Mucosa of gallbladder (tissue), 1 donor: Measurements from ENCODE around the gene TSPAN3. TPM values are rescaled to one million over a fixed set of nuclear protein-coding genes. Genes with fewer than 3 reads are reported as not detected.

Source experiments
- DNase-seq: peaks from one replicate; pipeline ENCODE4 v3.0.0-alpha.2; 2020; ENCODE audit warnings: low spot score
- total RNA-seq: library from RNA; stranded (reverse); gene quantifications from one replicate; pipeline ENCODE4 v1.2.1, GENCODE V29; 2021
- donor health status: DM: no; HTN: no; CAD: no.

The TSPAN3 gene
- total RNA-seq, 1 donor from 2014 or later = 430 TPM

GRCh38 chr15:77023576-77024272 lies 47.2 kb downstream of the TSPAN3 start:
- no peak for DNase-seq

- no peak for DNase-seq
Measured at GRCh38 chr15:77022646-77023575, 48.0 kb downstream of the TSPAN3 start.

- DNase-seq = no peak
Measured at GRCh38 chr15:77021803-77022381, 49.0 kb downstream of the TSPAN3 start.

GRCh38 chr15:77021088-77021481 lies 49.8 kb downstream of the TSPAN3 start:
- DNase-seq = no peak

GRCh38 chr15:77020348-77021087 lies 50.4 kb downstream of the TSPAN3 start:
- DNase-seq = no peak

GRCh38 chr15:77019521-77020331 lies 51.2 kb downstream of the TSPAN3 start:
- DNase-seq = no peak

GRCh38 chr15:77018796-77019505 lies 52.0 kb downstream of the TSPAN3 start:
- DNase-seq = no peak

- DNase-seq = no peak
Measured at GRCh38 chr15:77017761-77018720, 52.9 kb downstream of the TSPAN3 start.

GRCh38 chr15:77017091-77017660 lies 53.7 kb downstream of the TSPAN3 start:
- no peak for DNase-seq

GRCh38 chr15:77016321-77016695 lies 54.6 kb downstream of the TSPAN3 start:
- no peak for DNase-seq

- no peak for DNase-seq
Measured at GRCh38 chr15:77015646-77016320, 55.1 kb downstream of the TSPAN3 start.

- DNase-seq = no peak
Measured at GRCh38 chr15:77014132-77015081, 56.5 kb downstream of the TSPAN3 start.

- peak; percentile 51 for DNase-seq
Measured at GRCh38 chr15:77013776-77014131, 57.2 kb downstream of the TSPAN3 start.

GRCh38 chr15:77012868-77013267 lies 58.0 kb downstream of the TSPAN3 start:
- no peak for DNase-seq

GRCh38 chr15:77012117-77012712 lies 58.7 kb downstream of the TSPAN3 start:
- no peak for DNase-seq

- DNase-seq = no peak
Measured at GRCh38 chr15:77010857-77011256, 60.1 kb downstream of the TSPAN3 start.

GRCh38 chr15:77010312-77010686 lies 60.6 kb downstream of the TSPAN3 start:
- DNase-seq = no peak
